ENCODE results near the gene LRRC38.
"Not testable (repeated sequence)": the region's sequence is repeated elsewhere in the genome, so short reads cannot be mapped to it uniquely, and the experiment has no call there.

LRRC38 gene

DNA sequence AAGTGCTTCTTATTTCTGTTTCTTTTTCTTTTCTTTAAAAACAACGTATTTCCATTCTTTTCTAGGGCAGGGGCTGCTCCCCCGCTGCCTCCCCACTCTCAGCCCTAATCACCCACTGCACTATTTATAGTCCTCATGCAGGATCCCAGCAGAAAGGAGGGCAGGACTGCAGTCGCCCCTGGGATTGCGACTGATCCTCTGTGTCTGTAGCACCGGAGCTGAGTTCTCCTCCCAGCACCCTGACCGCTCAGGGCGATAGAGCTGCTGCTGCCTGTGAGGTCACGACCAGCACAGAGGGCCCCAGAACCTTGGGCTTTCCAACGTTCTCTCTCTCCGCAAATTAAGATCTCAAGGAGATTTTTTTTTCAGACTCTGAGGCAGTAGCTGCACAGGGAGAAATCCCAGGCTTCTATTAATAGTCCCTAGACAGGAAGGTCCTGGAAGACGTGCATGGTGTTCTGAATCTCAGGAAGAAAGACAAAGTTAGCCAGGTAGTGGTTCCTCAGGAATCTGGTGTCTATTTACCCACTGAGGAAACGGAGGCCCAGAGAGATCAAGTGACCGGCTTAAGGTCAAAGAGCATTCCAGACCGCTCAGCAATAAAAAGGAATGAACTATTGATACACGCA lies 56.8 kb downstream of the LRRC38 start:
- DNase-seq, result no peak

DNA sequence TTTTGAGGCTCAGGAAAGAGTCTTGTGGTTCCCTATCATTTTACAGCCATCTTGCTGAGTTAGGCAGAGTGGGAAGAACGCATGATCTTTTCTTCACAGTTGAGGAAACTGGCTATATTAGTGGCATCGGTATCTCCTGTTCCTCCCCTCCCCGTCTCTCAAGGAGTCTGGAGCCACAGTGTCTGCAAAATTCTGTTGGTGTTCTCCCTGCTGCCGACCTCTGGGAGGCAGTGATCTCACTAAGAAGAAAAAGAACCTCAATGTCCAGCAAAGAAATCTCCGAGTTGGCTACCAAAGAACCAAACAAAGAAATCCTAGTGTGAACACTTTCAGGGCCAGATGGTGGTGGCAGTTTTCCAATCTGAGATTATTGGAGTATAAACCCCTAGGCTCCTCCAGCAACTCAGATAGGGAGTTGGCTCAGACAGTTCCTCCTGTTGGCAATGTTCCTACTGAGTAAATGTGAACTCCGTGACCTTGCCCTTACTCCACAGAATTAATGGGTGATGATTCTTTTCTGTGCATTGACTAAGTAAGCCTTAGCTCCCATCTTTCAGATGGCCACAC lies 62.3 kb downstream of the LRRC38 start:
- peak; percentile 34 for DNase-seq

DNA sequence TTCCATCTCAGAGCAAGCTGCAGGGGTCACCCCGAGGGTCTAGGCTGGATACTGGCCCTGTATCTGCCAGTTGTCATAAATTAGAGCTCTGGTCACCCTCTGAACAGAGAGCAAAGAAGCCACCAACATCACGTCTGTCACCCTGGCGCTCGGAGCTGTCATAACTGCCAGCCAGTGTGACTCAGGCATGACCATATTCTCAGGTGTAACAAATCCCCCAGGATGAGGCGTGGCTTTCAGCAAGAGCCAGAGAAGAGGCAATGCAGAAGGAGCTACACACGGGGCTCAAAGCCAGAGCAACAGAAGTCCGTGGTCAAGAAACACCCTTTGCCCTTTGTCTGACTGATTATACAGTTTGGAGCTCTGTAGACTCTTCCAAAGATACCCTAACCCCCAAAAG lies 63.6 kb downstream of the LRRC38 start:
- DNase-seq, result no peak

DNA sequence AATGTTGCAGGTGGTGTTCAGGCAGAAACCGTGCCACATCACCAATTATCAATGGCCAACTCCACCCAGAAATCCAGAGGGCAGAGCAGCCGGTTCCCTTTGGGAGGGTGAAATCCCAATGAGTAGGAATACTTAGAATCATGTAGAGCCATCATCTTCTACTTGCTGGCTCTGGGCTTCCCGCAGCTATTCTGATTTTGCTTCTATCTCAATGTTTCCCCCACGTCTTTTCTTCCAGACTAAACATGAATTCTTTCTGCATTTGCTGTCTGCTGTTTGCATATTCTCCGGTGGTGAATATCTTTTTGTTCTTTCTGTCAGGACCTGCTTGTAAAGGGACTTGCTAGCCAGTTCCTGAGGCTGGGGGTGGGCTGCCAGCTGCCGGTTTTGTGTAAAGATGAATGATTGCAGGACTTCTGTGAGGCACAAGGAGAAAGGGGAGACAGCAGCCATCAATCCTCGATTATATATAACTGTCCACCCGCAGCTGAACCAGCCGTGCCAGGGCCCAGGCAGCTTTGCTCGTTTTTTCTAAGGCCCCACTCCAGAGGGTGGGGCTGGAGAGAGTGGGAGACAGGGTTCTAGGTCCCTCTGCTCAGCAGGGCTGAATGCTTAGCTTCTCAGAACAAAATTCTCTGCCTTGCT lies 70.3 kb downstream of the LRRC38 start:
- DNase-seq, result no peak

DNA sequence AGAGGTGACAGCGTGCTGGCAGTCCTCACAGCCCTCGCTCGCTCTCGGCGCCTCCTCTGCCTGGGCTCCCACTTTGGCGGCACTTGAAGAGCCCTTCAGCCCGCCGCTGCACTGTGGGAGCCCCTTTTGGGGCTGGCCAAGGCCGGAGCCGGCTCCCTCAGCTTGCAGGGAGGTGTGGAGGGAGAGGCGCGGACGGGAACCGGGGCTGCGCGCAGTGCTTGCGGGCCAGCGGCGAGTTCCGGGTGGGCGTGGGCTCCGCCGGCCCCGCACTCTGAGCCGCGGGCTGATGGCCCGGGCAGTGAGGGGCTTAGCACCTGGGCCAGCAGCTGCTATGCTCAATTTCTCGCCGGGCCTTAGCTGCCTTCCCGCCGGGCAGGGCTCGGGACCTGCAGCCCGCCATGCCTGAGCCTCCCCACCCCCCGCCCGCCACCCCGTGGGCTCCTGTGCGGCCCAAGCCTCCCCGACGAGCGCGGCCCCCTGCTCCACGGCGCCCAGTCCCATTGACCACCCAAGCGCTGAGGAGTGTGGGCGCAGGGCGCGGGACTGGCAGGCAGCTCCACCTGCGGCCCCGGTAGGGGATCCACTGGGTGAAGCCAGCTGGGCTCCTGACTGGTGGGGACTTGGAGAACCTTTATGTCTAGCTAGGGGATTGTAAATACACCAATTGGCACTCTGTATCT lies 74.6 kb downstream of the LRRC38 start:
- not testable (repeated sequence) for DNase-seq

DNA sequence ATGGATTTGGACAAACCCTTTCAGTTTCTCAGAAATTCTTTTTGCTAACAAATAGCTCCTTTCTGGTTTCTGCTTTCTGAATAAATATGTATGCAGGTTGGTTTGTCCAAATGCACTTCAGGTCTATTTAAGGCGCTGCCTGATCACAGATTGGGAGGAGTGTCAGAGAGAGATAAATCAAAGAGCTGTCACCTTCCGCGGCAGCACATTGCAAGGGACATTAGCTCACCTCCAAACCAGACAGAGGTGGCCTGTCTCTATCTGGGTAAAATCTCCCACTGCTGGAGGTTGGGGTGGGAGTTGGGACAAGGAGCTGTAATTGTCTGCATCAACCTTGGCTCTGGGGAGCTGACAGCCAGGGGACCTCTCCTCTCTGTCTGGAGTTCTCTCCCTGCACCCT lies 78.3 kb downstream of the LRRC38 start:
- DNase-seq, result no peak

DNA sequence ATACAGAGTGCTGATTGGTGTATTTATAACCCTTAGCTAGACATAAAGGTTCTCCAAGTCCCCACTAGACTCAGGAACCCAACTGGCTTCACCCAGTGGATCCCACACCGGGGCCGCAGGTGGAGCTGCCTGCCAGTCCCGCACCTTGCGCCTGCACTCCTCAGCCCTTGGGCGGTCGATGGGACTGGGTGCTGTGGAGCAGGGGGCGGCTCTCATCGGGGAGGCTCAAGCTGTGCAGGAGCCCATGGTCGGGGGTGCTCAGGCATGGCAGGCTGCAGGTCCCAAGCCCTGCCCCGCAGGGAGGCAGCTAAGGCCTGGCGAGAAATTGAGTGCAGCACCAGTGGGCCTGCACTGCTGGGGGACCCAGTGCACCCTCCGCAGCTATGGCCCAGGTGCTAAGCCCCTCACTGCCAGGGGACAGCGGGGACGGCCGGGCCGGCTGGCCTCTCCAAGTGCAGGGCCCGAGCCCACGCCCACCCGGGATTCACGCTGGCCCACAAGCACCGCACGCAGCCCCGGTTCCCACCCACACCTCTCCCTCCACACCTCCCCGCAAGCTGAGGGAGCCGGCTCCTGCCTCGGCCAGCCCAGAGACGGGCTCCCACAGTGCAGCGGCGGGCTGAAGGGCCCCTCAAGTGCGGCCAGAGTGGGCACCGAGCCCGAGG lies 80.0 kb downstream of the LRRC38 start:
- not testable (repeated sequence) for DNase-seq

DNA sequence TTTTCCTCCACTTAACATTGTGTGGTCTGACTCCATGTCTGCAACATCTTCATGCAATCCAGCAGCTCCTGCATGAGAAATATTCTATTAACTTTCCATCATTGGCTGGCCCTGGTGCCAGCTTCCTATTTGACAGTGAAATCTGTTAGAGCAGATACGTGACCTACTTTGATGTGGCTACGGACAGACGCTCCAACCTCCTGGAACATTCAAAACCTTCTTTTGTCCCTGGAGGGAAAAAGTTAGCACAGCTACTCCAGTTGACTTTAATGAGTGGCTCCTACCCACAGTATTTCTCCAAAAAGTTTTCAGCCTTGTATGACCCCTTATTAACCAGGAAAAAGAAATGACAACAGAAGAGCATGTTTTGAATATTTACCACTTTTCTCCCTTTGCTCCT lies 81.6 kb downstream of the LRRC38 start:
- DNase-seq, result no peak

DNA sequence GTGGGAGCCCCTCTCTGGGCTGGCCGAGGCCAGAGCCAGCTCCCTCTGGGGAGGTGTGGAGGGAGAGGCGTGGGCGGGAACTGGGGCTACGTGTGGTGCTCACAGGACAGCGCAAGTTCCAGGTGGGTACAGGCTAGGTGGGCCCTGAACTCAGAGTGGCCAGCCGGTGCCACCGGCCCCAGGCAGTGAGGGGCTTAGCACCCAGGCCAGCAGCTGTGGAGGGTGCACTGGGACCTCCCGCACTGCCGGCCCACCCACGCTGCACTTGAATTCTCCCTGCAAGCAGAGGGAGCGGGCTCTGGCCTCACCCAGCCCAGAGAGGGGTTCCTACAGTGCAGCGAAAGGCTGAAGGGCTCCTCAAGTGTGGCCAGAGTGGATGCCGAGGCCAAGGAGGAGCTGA lies 83.3 kb downstream of the LRRC38 start:
- DNase-seq, result no peak

Measured in NCI-H446 treated with DMSO at 0.1 percent for 48 hours (cell line).